SIG-M5 treated with dmso at 0.1 percent for 504 hours (cell line): ENCODE measurements around the gene PLPP6.

Experiments
- DNase-seq: peaks from one replicate; lab custom pipeline; 2025; ENCODE audit not compliant: unreplicated experiment; lab: John Stamatoyannopoulos, UW

Gene PLPP6

GRCh38 chr9:4661611-4662010 lies 483 bp upstream of the PLPP6 start:
- no peak for DNase-seq

GRCh38 chr9:4662989-4663792 lies 1.1 kb downstream of the PLPP6 start:
- peak; percentile 9 for DNase-seq

- DNase-seq: no peak
Observed at GRCh38 chr9:4663956-4664355, 1.9 kb downstream of the PLPP6 start.

- no peak for DNase-seq
Observed at GRCh38 chr9:4665357-4665756, 3.3 kb downstream of the PLPP6 start.

- no peak for DNase-seq
Observed at GRCh38 chr9:4666042-4666699, 4.1 kb downstream of the PLPP6 start, which contains the start of gene SPATA6L. TSS of gene SPATA6L (minus strand) at chr9:4666480. CDS start at chr9:4666250, 230 bp downstream.

GRCh38 chr9:4667681-4668080 lies 5.6 kb downstream of the PLPP6 start:
- no peak for DNase-seq

GRCh38 chr9:4668604-4669003 lies 6.5 kb downstream of the PLPP6 start:
- no peak for DNase-seq

GRCh38 chr9:4669890-4670289 lies 7.8 kb downstream of the PLPP6 start:
- no peak for DNase-seq

- no peak for DNase-seq
Observed at GRCh38 chr9:4670591-4670990, 8.5 kb downstream of the PLPP6 start.

- DNase-seq: no peak
Observed at GRCh38 chr9:4671737-4672136, 9.6 kb downstream of the PLPP6 start.

GRCh38 chr9:4674783-4675182 lies 12.7 kb downstream of the PLPP6 start:
- peak; percentile 18 for DNase-seq

- no peak for DNase-seq
Observed at GRCh38 chr9:4677392-4677791, 15.3 kb downstream of the PLPP6 start.

GRCh38 chr9:4678679-4679267 lies 16.7 kb downstream of the PLPP6 start:
- peak; percentile 57 for DNase-seq

GRCh38 chr9:4679268-4680172 lies 17.4 kb downstream of the PLPP6 start, which contains the start of gene CDC37L1:
TSS of gene CDC37L1 (plus strand) at chr9:4679569. CDS start at chr9:4679768, 199 bp downstream.
- DNase-seq: peak; percentile 95

GRCh38 chr9:4680173-4680525 lies 18.1 kb downstream of the PLPP6 start:
- no peak for DNase-seq

GRCh38 chr9:4680750-4681149 lies 18.7 kb downstream of the PLPP6 start:
- DNase-seq: peak; percentile 4

GRCh38 chr9:4684820-4685219 lies 22.7 kb downstream of the PLPP6 start:
- DNase-seq: no peak

GRCh38 chr9:4686112-4686511 lies 24.0 kb downstream of the PLPP6 start:
- no peak for DNase-seq

- no peak for DNase-seq
Observed at GRCh38 chr9:4686584-4686983, 24.5 kb downstream of the PLPP6 start.

GRCh38 chr9:4689021-4689420 lies 26.9 kb downstream of the PLPP6 start:
- DNase-seq: no peak

GRCh38 chr9:4689687-4690104 lies 27.6 kb downstream of the PLPP6 start:
- DNase-seq: no peak
